CD14-positive monocyte (primary cell): Measurements from ENCODE around the gene NPR3. TPM values are rescaled to one million over a fixed set of nuclear protein-coding genes. Genes with fewer than 3 reads are reported as not detected.

ENCODE experiments used
- DNase-seq, 3 donors: peaks; one replicate each; pipeline ENCODE4 v3.0.0-alpha.2; 2011 to 2022
- H2AFZ ChIP-seq: 2 replicates; pipeline ENCODE4 v1.6.0; 2012; ENCODE audit warnings: mild to moderate bottlenecking, low read depth, low read length, inconsistent platforms; ENCODE audit not compliant: insufficient read depth, poor library complexity, severe bottlenecking
- H3K27ac ChIP-seq, 2 donors: 1 replicate in 1 of 2; 2 replicates in 1 of 2; pipeline ENCODE4 v1.5.1; 2012 to 2013; ENCODE audit warnings: low read length in 2 of 2, control low read depth in 1 of 2, inconsistent platforms in 1 of 2, low read depth in 1 of 2, mild to moderate bottlenecking in 1 of 2
- H3K27me3 ChIP-seq, 2 donors: one replicate each; pipeline versions ENCODE4 v1.6.0 to v1.6.1; 2011 to 2013; ENCODE audit warnings: low read length in 2 of 2; ENCODE audit not compliant: control insufficient read depth in 2 of 2, insufficient read depth in 2 of 2
- H3K36me3 ChIP-seq, 2 donors: replicated peaks in 1 of 2; 1 replicate in 1 of 2; 2 replicates in 1 of 2; pipeline versions ENCODE4 v1.5.1 to v1.6.1; 2012 to 2013; ENCODE audit warnings: low read length in 2 of 2, control low read depth in 1 of 2, inconsistent platforms in 1 of 2, mild to moderate bottlenecking in 1 of 2; ENCODE audit not compliant: insufficient read depth in 2 of 2, control insufficient read depth in 1 of 2
- H3K4me1 ChIP-seq, 2 donors: 1 replicate in 1 of 2; 2 replicates in 1 of 2; pipeline versions ENCODE4 v1.5.1 to v1.6.1; 2012 to 2013; ENCODE audit warnings: low read length in 2 of 2, control low read depth in 1 of 2, inconsistent platforms in 1 of 2, mild to moderate bottlenecking in 1 of 2, moderate library complexity in 1 of 2; ENCODE audit not compliant: insufficient read depth in 2 of 2, control insufficient read depth in 1 of 2
- H3K4me2 ChIP-seq: replicated peaks from 2 replicates; pipeline ENCODE3; 2012; ENCODE audit warnings: low read length, moderate library complexity, mild to moderate bottlenecking; ENCODE audit not compliant: poor library complexity, severe bottlenecking; ENCODE audit errors: extremely low read depth
- H3K4me3 ChIP-seq, 3 experiments: fragments of 200-600 bp in 1 of 3; sonication (generic) in 1 of 3; replicated peaks in 1 of 3; 1 replicate in 2 of 3; 2 replicates in 1 of 3; pipeline ENCODE4 v1.5.1; 2011 to 2013; ENCODE audit warnings: low read length in 3 of 3, mild to moderate bottlenecking in 3 of 3, control low read depth in 2 of 3, low read depth in 2 of 3, inconsistent platforms in 1 of 3, moderate library complexity in 1 of 3
- H3K79me2 ChIP-seq: 2 replicates; pipeline ENCODE4 v1.6.0; 2012; ENCODE audit warnings: mild to moderate bottlenecking, control low read depth, inconsistent platforms, low read length, moderate library complexity; ENCODE audit not compliant: insufficient read depth
- H3K9ac ChIP-seq: 2 replicates; pipeline ENCODE4 v1.6.0; 2017; ENCODE audit warnings: low read length, mild to moderate bottlenecking; ENCODE audit not compliant: insufficient read depth, poor library complexity, severe bottlenecking
- H3K9me3 ChIP-seq, 2 donors: replicated peaks in 1 of 2; 1 replicate in 1 of 2; 2 replicates in 1 of 2; pipeline versions ENCODE4 v1.5.1 to v1.6.1; 2012 to 2013; ENCODE audit warnings: low read length in 2 of 2, control low read depth in 1 of 2; ENCODE audit not compliant: control insufficient read depth in 1 of 2, insufficient read depth in 1 of 2
- H4K20me1 ChIP-seq: 2 replicates; pipeline ENCODE4 v1.6.0; 2012; ENCODE audit warnings: mild to moderate bottlenecking, low read length, control low read depth, moderate library complexity; ENCODE audit not compliant: insufficient read depth
- H3K27ac Mint-ChIP-seq, 7 donors: one replicate each; pipeline ENCODE4 v1.8.0; 2020; ENCODE audit warnings: mild to moderate bottlenecking in 7 of 7, mixed read lengths in 7 of 7, moderate library complexity in 6 of 7, inconsistent platforms in 2 of 7
- H3K27me3 Mint-ChIP-seq, 3 donors: one replicate each; pipeline ENCODE4 v1.8.0; 2021 to 2022; ENCODE audit warnings: low read depth in 3 of 3, mild to moderate bottlenecking in 3 of 3, mixed read lengths in 3 of 3, moderate library complexity in 3 of 3, inconsistent platforms in 1 of 3
- H3K36me3 Mint-ChIP-seq, 2 donors: one replicate each; pipeline ENCODE4 v1.8.0; 2020; ENCODE audit warnings: mixed read lengths in 2 of 2, inconsistent platforms in 1 of 2, mild to moderate bottlenecking in 1 of 2
- H3K4me1 Mint-ChIP-seq: one replicate; pipeline ENCODE4 v1.8.0; 2020; ENCODE audit warnings: mild to moderate bottlenecking, mixed read lengths
- H3K4me3 Mint-ChIP-seq, 2 donors: one replicate each; pipeline ENCODE4 v1.8.0; 2020; ENCODE audit warnings: mild to moderate bottlenecking in 2 of 2, mixed read lengths in 2 of 2, moderate library complexity in 1 of 2
- H3K9me3 Mint-ChIP-seq, 7 donors: one replicate each; pipeline ENCODE4 v1.8.0; 2020 to 2022; ENCODE audit warnings: mixed read lengths in 7 of 7, mild to moderate bottlenecking in 6 of 7, moderate library complexity in 6 of 7, inconsistent platforms in 2 of 7
- WGBS: methylation state at CpG from one replicate; pipeline ENCODE4 v1.1.5; 2013; ENCODE audit warnings: missing lambda C conversion rate; ENCODE audit not compliant: insufficient coverage; 5-methylcytosine and 5-hydroxymethylcytosine counted together
- intact Hi-C, 2 donors: fragments of 100-400 bp; cut with micrococcal nuclease; formaldehyde crosslinking; loops; one replicate each; pipeline versions ENCODE4 v1.15.0 to v1.15.1; 2023
- polyA plus RNA-seq, 3 donors: library from polyadenylated mRNA; depleted of rRNA in 1 of 3; unstranded in 2 of 3; stranded (reverse) in 1 of 3; fragments of 300-500 nt in 2 of 3; fragments of >200 nt in 1 of 3; fragmentation: Illumina TruSeq in 2 of 3; gene quantifications; 1 replicate in 2 of 3; 2 replicates in 1 of 3; pipeline ENCODE4 v1.2.3, GENCODE V29; 2012 to 2021
- TF ChIP-seq, protein P1 (sequence below): fragments of 200-600 bp; IDR thresholded peaks from one replicate; pipeline ENCODE4 v1.8.0; 2022; ENCODE audit warnings: antibody characterized with exemption, mild to moderate bottlenecking

NPR3 gene
- polyA plus RNA-seq, 3 donors: not detected

DNA sequence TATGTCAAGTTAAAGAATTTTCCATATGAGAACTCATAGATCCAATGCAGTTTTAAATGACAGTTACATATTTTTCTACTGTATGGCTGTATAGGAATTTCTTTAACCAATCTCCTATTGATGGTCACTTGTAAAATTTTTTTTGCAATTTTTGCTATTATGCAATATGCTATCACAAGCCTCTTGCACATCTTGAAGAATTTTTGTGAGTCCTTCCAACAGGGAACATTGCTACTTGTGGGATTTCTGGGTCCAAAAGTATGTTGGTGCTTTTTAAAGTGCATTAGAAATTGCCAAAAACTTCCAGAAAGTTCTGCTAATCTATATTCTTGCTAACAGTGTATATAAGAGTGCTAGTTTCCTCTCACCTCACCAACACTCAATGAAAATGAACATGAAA is 65.1 kb downstream of the NPR3 start:
- Mint-ChIP-seq H3K4me3 (no peak overlapping the region), H3K27ac (no peak overlapping the region)

DNA sequence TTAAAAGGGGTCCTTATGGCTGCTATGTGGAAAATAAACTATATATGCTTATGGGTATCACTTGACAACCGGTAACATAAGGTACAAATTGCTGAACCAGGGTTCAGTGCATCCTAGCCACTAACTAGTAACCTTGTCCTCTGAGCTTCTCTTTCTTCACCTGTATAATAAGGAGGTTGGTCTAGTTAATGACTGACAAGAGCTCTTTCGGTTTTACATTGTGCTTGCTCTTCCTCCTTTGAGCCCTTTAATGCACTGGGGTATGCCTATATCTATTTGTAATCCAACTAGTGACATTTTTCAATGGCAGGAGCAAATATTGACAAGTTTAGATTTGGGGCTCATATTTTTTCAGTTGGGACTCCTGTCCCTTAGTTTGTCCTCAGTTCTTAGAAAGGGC is 66.1 kb downstream of the NPR3 start:
- no peak for DNase-seq
- Mint-ChIP-seq H3K27me3 (peaks cover 0 to 3% (median 0%) of the 10 kb centered on the region in 3 donors), H3K9me3 (peaks cover 0 to 9% (median 4%) of the 10 kb centered on the region in 7 donors), H3K4me3 (no peak overlapping the region), H3K4me1 (no peaks in the 10 kb centered on the region), H3K27ac (no peak overlapping the region), H3K36me3 (no peaks in the 10 kb centered on the region)
- Histone ChIP-seq H3K4me1 (no peaks in the 10 kb centered on the region), H3K79me2 (no peaks in the 10 kb centered on the region), H3K9me3 (no peaks in the 10 kb centered on the region), H2AFZ (no peak overlapping the region), H3K4me2 (no peak overlapping the region), H4K20me1 (no peaks in the 10 kb centered on the region), H3K4me3 (no peak overlapping the region), H3K27me3 (no peaks in the 10 kb centered on the region), H3K36me3 (no peaks in the 10 kb centered on the region), H3K9ac (no peak overlapping the region), H3K27ac (no peak overlapping the region)
- WGBS: no CpG with 5 or more reads among the region's 2 CpGs
- intact Hi-C loops: no loop called here
- TF ChIP-seq, protein P1, sequence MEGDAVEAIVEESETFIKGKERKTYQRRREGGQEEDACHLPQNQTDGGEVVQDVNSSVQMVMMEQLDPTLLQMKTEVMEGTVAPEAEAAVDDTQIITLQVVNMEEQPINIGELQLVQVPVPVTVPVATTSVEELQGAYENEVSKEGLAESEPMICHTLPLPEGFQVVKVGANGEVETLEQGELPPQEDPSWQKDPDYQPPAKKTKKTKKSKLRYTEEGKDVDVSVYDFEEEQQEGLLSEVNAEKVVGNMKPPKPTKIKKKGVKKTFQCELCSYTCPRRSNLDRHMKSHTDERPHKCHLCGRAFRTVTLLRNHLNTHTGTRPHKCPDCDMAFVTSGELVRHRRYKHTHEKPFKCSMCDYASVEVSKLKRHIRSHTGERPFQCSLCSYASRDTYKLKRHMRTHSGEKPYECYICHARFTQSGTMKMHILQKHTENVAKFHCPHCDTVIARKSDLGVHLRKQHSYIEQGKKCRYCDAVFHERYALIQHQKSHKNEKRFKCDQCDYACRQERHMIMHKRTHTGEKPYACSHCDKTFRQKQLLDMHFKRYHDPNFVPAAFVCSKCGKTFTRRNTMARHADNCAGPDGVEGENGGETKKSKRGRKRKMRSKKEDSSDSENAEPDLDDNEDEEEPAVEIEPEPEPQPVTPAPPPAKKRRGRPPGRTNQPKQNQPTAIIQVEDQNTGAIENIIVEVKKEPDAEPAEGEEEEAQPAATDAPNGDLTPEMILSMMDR: no peak

More for the DNA sequence above, 65.1 kb downstream of the NPR3 start:
- Mint-ChIP-seq H3K4me1 (no peaks in the 10 kb centered on the region), H3K9me3 (peaks cover 0 to 7% (median 0%) of the 10 kb centered on the region in 7 donors), H3K27me3 (peaks cover 0 to 5% (median 0%) of the 10 kb centered on the region in 3 donors), H3K36me3 (no peaks in the 10 kb centered on the region)
- H2AFZ ChIP-seq: no peak overlapping the region
- H3K4me2 ChIP-seq: no peak overlapping the region
- no peaks in the 10 kb centered on the region for H3K36me3 ChIP-seq
- intact Hi-C loops: no loop called here
- no peaks in the 10 kb centered on the region for H3K27me3 ChIP-seq
- no peaks in the 10 kb centered on the region for H3K4me1 ChIP-seq
- no peak for DNase-seq
- no peak overlapping the region for H3K9ac ChIP-seq
- no peaks in the 10 kb centered on the region for H3K79me2 ChIP-seq
- H3K4me3 ChIP-seq: no peak overlapping the region
- TF ChIP-seq, protein P1: no peak
- H4K20me1 ChIP-seq: no peaks in the 10 kb centered on the region
- H3K9me3 ChIP-seq: no peaks in the 10 kb centered on the region
- H3K27ac ChIP-seq: no peak overlapping the region
